OCI-LY1 (cell line): ENCODE data around the gene FAM221B.

Source experiments
- H2AFZ ChIP-seq: fragments of 200-600 bp; sonication (generic), shearing (Covaris generic); 2 replicates; pipeline ENCODE4 v1.6.0; 2014; ENCODE audit warnings: antibody characterized with exemption, mild to moderate bottlenecking, low read length
- H3F3A ChIP-seq: fragments of 200-600 bp; sonication (generic), shearing (Covaris generic); 2 replicates; pipeline ENCODE4 v1.6.0; 2014; ENCODE audit warnings: mild to moderate bottlenecking, antibody characterized with exemption, low read length, moderate library complexity; ENCODE audit not compliant: insufficient read depth
- H3K27ac ChIP-seq: fragments of 200-600 bp; sonication (generic); 2 replicates; pipeline ENCODE4 v1.5.1; 2014; ENCODE audit warnings: low read length, mixed run types, mild to moderate bottlenecking, low read depth; ENCODE audit not compliant: poor library complexity, severe bottlenecking
- H3K27me3 ChIP-seq: fragments of 200-600 bp; sonication (generic); 2 replicates; pipeline ENCODE4 v1.6.0; 2014; ENCODE audit warnings: antibody characterized with exemption, mild to moderate bottlenecking, low read length, moderate library complexity; ENCODE audit not compliant: insufficient read depth
- H3K36me3 ChIP-seq: fragments of 200-600 bp; sonication (generic); 2 replicates; pipeline ENCODE4 v1.6.1; 2014; ENCODE audit warnings: mild to moderate bottlenecking, antibody characterized with exemption, low read length, moderate library complexity, mixed read lengths; ENCODE audit not compliant: insufficient read depth
- H3K4me1 ChIP-seq: fragments of 200-600 bp; sonication (generic); 2 replicates; pipeline ENCODE4 v1.5.1; 2014; ENCODE audit warnings: mild to moderate bottlenecking, low read length, moderate library complexity; ENCODE audit not compliant: insufficient read depth, severe bottlenecking
- H3K4me2 ChIP-seq: fragments of 200-600 bp; sonication (generic), shearing (Covaris generic); 2 replicates; pipeline ENCODE4 v1.6.1; 2014; ENCODE audit warnings: low read length
- H3K4me3 ChIP-seq: fragments of 200-600 bp; sonication (generic); 2 replicates; pipeline ENCODE4 v1.5.1; 2014; ENCODE audit warnings: low read length, low read depth, mild to moderate bottlenecking, mixed read lengths; ENCODE audit not compliant: poor library complexity, severe bottlenecking
- H3K79me2 ChIP-seq: fragments of 200-600 bp; shearing (Covaris generic); 2 replicates; pipeline ENCODE4 v1.6.1; 2016; ENCODE audit warnings: mixed run types, low read length, mixed read lengths; ENCODE audit not compliant: insufficient read depth
- H3K9ac ChIP-seq: fragments of 200-600 bp; sonication (generic), shearing (Covaris generic); 2 replicates; pipeline ENCODE4 v1.6.1; 2014; ENCODE audit warnings: mild to moderate bottlenecking, low read length, mixed read lengths
- H3K9me2 ChIP-seq: fragments of 200-600 bp; sonication (generic), shearing (Covaris generic); 2 replicates; pipeline ENCODE4 v1.6.1; 2014; ENCODE audit warnings: low read depth, mild to moderate bottlenecking, low read length, mixed read lengths
- H3K9me3 ChIP-seq: fragments of 200-600 bp; shearing (Covaris generic); 2 replicates; pipeline ENCODE4 v1.6.1; 2014; ENCODE audit warnings: low read length, mixed read lengths
- H4K20me1 ChIP-seq: fragments of 200-600 bp; sonication (generic), shearing (Covaris generic); 2 replicates; pipeline ENCODE4 v1.6.0; 2016; ENCODE audit warnings: mild to moderate bottlenecking, low read length; ENCODE audit not compliant: insufficient read depth
- EZH2 ChIP-seq: fragments of 200-600 bp; sonication (generic), shearing (Covaris generic); IDR thresholded peaks from 2 replicates; pipeline ENCODE4 v1.8.0; 2017; ENCODE audit warnings: borderline replicate concordance, mixed run types, mild to moderate bottlenecking, antibody characterized with exemption, low read length, moderate library complexity, mixed read lengths
- TF ChIP-seq, protein P1 (sequence below): fragments of 200-600 bp; sonication (generic), shearing (Covaris generic); IDR thresholded peaks from 2 replicates; pipeline ENCODE4 v1.5.1; 2017; ENCODE audit warnings: mild to moderate bottlenecking, antibody characterized with exemption, low read length, moderate library complexity, mixed read lengths

FAM221B gene

DNA sequence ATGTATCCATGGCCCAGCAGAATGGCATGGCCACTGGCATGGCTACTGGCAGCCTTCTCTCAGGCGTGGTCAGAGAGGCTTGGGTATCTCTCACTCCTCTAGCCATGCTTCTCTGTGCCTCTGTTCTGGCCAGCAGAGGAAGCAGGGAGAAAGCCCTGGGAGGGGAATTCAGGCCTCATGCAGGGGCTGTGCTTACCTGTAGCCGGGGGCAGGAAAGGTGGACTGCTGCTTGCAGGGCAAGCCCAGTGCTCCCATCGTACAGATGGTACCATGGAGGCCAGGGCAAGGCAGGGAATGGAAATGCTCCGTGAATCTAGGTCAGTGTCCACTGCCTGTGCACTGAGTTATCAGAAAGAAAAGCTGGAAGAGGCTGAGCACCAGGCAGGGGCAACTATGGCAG is 39.0 kb upstream of the FAM221B start:
- no peak overlapping the region for H3K4me3 ChIP-seq
- no peak overlapping the region for H3K27ac ChIP-seq
- H4K20me1 ChIP-seq = no peaks in the 10 kb centered on the region
- TF ChIP-seq EZH2 = no peak
- TF ChIP-seq, protein P1, sequence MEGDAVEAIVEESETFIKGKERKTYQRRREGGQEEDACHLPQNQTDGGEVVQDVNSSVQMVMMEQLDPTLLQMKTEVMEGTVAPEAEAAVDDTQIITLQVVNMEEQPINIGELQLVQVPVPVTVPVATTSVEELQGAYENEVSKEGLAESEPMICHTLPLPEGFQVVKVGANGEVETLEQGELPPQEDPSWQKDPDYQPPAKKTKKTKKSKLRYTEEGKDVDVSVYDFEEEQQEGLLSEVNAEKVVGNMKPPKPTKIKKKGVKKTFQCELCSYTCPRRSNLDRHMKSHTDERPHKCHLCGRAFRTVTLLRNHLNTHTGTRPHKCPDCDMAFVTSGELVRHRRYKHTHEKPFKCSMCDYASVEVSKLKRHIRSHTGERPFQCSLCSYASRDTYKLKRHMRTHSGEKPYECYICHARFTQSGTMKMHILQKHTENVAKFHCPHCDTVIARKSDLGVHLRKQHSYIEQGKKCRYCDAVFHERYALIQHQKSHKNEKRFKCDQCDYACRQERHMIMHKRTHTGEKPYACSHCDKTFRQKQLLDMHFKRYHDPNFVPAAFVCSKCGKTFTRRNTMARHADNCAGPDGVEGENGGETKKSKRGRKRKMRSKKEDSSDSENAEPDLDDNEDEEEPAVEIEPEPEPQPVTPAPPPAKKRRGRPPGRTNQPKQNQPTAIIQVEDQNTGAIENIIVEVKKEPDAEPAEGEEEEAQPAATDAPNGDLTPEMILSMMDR = no peak
- no peaks in the 10 kb centered on the region for H3K36me3 ChIP-seq
- no peaks in the 10 kb centered on the region for H3K9me3 ChIP-seq
- no peaks in the 10 kb centered on the region for H3K79me2 ChIP-seq
- H2AFZ ChIP-seq = no peak overlapping the region
- H3K27me3 ChIP-seq = no peaks in the 10 kb centered on the region
- no peak overlapping the region for H3K9ac ChIP-seq
- no peaks in the 10 kb centered on the region for H3K9me2 ChIP-seq
- no peaks in the 10 kb centered on the region for H3F3A ChIP-seq
- no peak overlapping the region for H3K4me2 ChIP-seq
- H3K4me1 ChIP-seq = no peaks in the 10 kb centered on the region

DNA sequence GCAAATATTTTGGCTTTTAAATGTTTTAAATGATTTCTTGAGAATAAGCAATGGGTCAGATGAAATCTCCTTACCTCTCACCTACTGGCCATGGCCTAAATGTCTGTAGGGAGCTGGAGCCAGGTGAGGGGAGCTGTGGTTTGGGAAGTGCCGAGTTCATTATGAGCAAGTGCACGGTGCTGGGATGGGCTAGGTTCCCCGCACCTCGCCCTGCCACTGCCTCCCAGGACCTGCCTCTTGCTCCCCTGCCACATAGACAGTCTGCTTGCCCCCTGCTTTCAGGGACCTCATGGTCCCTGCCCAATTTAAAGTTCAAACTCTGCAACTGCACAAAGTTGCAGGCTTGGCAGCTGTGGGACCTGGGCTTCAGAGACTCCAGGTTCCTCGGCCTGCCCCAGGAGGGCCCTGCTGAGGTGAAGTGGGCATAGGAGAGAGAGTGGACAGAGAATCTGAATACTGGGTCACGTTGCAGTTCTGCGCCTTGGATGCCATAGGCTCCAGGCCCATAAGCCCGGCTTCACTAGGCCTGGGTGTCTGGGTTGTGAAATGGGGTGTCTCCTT is 36.2 kb upstream of the FAM221B start:
- no peaks in the 10 kb centered on the region for H3K36me3 ChIP-seq

DNA sequence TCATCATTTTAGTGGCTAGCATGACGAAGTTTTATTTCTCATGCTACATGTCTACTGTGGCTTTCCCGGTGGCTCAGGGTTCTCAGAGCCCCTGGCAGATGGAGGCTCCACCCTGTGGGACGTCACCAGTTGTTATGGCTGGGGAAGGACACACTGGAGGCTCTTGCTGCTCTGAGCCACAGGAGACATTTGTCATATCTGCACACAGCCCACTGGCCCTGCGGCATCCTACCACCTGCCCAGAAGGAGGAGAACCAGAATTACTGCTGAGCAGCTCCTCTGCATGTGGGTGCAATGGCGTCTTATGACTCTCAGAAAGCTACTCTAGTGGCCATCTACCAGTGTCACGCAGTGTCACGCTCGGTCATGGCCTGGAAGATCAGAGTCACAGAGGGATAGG is 35.1 kb upstream of the FAM221B start:
- Histone ChIP-seq H3K27ac (no peak overlapping the region), H3K27me3 (no peaks in the 10 kb centered on the region)

More for the DNA sequence above, 36.2 kb upstream of the FAM221B start:
- Histone ChIP-seq H3K4me3 (no peak overlapping the region), H3K9ac (no peak overlapping the region), H2AFZ (no peak overlapping the region), H3K27ac (no peak overlapping the region), H3K79me2 (no peaks in the 10 kb centered on the region), H3K9me2 (no peaks in the 10 kb centered on the region), H3K4me1 (no peaks in the 10 kb centered on the region), H4K20me1 (no peaks in the 10 kb centered on the region), H3K9me3 (no peaks in the 10 kb centered on the region), H3F3A (no peaks in the 10 kb centered on the region), H3K27me3 (no peaks in the 10 kb centered on the region), H3K4me2 (no peak overlapping the region)
- TF ChIP-seq EZH2 = no peak
- TF ChIP-seq, protein P1 = no peak

More for the DNA sequence above, 35.1 kb upstream of the FAM221B start:
- no peaks in the 10 kb centered on the region for H3K9me2 ChIP-seq
- no peak overlapping the region for H3K4me2 ChIP-seq
- no peaks in the 10 kb centered on the region for H3K4me1 ChIP-seq
- H3F3A ChIP-seq = no peaks in the 10 kb centered on the region
- H2AFZ ChIP-seq = no peak overlapping the region
- H3K9ac ChIP-seq = no peak overlapping the region
- H3K79me2 ChIP-seq = no peaks in the 10 kb centered on the region
- no peaks in the 10 kb centered on the region for H3K36me3 ChIP-seq
- no peaks in the 10 kb centered on the region for H4K20me1 ChIP-seq
- no peaks in the 10 kb centered on the region for H3K9me3 ChIP-seq
- no peak overlapping the region for H3K4me3 ChIP-seq
- TF ChIP-seq, protein P1 = no peak
- TF ChIP-seq EZH2 = no peak
